ENCODE data around the gene UHRF2.
A peak's percentile ranks its signal among the peaks of the same experiment; 100 is the strongest.

UHRF2 gene

DNA sequence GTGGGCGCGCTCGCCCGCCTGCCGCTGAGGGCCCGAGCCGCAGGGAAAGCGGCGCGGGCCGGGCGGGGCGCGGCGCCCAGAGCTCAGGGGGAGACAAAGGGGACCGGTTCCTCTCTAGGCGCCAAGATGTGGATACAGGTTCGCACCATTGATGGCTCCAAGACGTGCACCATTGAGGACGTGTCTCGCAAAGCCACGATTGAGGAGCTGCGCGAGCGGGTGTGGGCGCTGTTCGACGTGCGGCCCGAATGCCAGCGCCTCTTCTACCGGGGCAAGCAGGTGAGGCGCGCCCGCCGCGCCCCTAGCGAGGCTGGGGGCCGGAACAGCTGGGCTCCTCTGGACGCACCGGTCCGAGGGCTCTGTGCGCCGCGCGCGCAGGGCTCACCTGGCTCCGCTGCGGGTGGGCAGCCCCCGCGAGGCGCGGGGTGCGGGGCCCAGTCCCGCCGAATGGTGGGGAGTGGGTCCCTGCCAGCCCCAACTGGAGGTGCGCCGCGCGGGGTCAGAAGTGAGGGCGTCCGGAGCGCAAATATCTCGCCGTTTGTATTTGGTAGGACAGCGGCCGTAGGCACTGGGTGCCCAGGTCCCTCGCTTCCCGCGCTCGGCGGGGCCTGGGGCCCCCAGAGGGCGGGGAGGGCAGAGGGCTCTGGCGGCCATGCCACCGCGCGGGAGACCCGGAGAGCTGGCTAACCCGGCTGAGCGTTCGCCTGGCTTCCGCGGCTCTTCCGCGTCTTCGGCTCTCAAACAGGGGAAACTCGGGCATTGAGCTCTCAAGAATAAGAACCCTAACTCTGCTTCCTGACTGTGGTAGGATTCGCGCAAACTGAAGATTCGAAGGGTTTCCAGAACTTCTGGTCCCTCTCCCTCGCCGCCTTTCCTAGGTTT is 607 bp downstream of the UHRF2 start:
- H3K27me3 Mint-ChIP-seq: no peaks in the 10 kb centered on the region
- peak overlapping the region; percentile 95 for H3K27ac Mint-ChIP-seq
- peak; percentile 26 for ATAC-seq
- H3K4me3 Mint-ChIP-seq: peak overlapping the region; percentile 80
- H3K36me3 Mint-ChIP-seq: no peaks in the 10 kb centered on the region
- H3K4me1 Mint-ChIP-seq: peaks cover 62% of the 10 kb centered on the region
- no peaks in the 10 kb centered on the region for H3K9me3 Mint-ChIP-seq

GRCh38 chr9:6414247-6414641 is 1.2 kb downstream of the UHRF2 start:
- no peak for ATAC-seq
- Mint-ChIP-seq H3K4me1 (peaks cover 67% of the 10 kb centered on the region), H3K9me3 (no peaks in the 10 kb centered on the region), H3K4me3 (peak overlapping the region; percentile 80), H3K27me3 (no peaks in the 10 kb centered on the region), H3K27ac (peak overlapping the region; percentile 95), H3K36me3 (no peaks in the 10 kb centered on the region)

GRCh38 chr9:6415266-6415665 is 2.3 kb downstream of the UHRF2 start:
- Mint-ChIP-seq H3K4me3 (no peak overlapping the region), H3K27me3 (no peaks in the 10 kb centered on the region), H3K36me3 (peaks cover 4% of the 10 kb centered on the region), H3K4me1 (peaks cover 63% of the 10 kb centered on the region), H3K9me3 (no peaks in the 10 kb centered on the region), H3K27ac (no peak overlapping the region)
- ATAC-seq: no peak

- H3K27ac Mint-ChIP-seq: peak overlapping the region; percentile 58
- peaks cover 7% of the 10 kb centered on the region for H3K36me3 Mint-ChIP-seq
- H3K9me3 Mint-ChIP-seq: no peaks in the 10 kb centered on the region
- peaks cover 68% of the 10 kb centered on the region for H3K4me1 Mint-ChIP-seq
- no peaks in the 10 kb centered on the region for H3K27me3 Mint-ChIP-seq
- no peak for ATAC-seq
- peak overlapping the region; percentile 67 for H3K4me3 Mint-ChIP-seq
These were observed 4.2 kb downstream of the UHRF2 start for GRCh38 chr9:6417186-6417585.

DNA sequence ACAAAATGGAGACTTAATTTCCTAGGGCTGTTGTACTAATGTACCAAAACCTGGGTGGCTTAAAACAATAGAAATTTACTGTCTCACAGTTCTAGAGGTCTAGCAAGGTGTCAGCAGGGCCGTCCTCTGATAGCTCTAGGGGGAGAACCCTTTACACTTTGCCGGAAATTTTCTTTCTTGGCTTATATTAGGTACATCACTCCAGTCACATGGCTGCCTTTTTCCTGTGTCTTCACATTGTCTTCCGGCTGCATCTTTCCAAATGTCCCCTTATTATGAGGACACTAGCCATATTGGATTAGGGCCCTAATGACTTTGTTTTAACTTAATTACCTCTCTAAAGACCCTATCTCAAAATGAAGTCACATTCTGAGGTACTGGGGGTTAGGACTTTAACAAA is 5.8 kb downstream of the UHRF2 start:
- Mint-ChIP-seq H3K4me3 (no peak overlapping the region), H3K27ac (peak overlapping the region; percentile 58), H3K9me3 (no peaks in the 10 kb centered on the region), H3K36me3 (peaks cover 13% of the 10 kb centered on the region), H3K4me1 (peaks cover 73% of the 10 kb centered on the region), H3K27me3 (no peaks in the 10 kb centered on the region)
- ATAC-seq: no peak

DNA sequence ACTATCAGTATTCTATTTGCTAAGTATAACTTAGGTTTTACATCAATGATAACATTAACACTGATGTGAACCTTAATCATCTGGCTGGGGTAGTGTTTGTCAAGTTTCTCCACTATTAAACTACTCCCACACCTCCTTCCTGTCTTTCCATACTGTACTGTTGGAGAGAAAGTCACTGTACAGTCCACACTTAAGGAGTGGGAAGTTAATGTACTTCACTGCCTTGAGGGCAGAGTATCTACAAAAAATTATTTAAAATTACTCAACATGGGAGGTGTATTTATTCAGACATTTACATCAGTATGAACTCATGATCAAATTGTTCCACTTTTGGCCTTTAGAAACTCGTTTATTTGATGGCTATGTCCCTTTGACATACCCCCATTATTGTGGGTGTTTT is 11.9 kb downstream of the UHRF2 start:
- Mint-ChIP-seq H3K9me3 (no peaks in the 10 kb centered on the region), H3K27ac (peak overlapping the region; percentile 18), H3K4me1 (peaks cover 66% of the 10 kb centered on the region)

DNA sequence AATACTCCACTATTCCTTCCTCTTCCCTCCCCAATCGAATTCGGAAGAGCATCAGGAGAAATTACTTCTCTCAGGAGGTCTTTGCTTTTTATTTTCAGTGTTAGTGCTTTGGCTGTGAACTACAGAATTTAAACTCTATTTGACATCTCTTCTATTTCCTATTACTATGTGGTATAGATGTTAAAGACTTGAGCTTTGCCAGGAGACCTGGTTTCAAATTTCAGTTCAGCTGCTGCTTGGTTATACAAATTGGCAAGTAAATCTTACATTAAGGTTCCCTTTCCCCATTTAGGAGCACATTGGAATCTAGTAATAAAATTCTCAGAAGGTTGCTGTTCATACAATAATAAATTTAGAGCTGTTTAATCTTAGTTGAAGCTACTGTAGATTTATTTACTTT is 13.1 kb downstream of the UHRF2 start:
- Mint-ChIP-seq H3K27ac (no peak overlapping the region), H3K9me3 (no peaks in the 10 kb centered on the region)

More for the DNA sequence above, 11.9 kb downstream of the UHRF2 start:
- ATAC-seq: no peak
- no peak overlapping the region for H3K4me3 Mint-ChIP-seq
- H3K27me3 Mint-ChIP-seq: no peaks in the 10 kb centered on the region
- peaks cover 35% of the 10 kb centered on the region for H3K36me3 Mint-ChIP-seq

GRCh38 chr9:6428940-6429889 is 16.2 kb downstream of the UHRF2 start:
- Mint-ChIP-seq H3K4me3 (no peak overlapping the region), H3K9me3 (no peaks in the 10 kb centered on the region), H3K27ac (peak overlapping the region; percentile 75), H3K36me3 (peaks cover 27% of the 10 kb centered on the region), H3K4me1 (peaks cover 75% of the 10 kb centered on the region), H3K27me3 (no peaks in the 10 kb centered on the region)
- peak; percentile 95 for ATAC-seq

More for the DNA sequence above, 13.1 kb downstream of the UHRF2 start:
- no peaks in the 10 kb centered on the region for H3K27me3 Mint-ChIP-seq
- no peak for ATAC-seq
- H3K4me3 Mint-ChIP-seq: no peak overlapping the region
- H3K4me1 Mint-ChIP-seq: peaks cover 65% of the 10 kb centered on the region
- H3K36me3 Mint-ChIP-seq: peaks cover 32% of the 10 kb centered on the region

DNA sequence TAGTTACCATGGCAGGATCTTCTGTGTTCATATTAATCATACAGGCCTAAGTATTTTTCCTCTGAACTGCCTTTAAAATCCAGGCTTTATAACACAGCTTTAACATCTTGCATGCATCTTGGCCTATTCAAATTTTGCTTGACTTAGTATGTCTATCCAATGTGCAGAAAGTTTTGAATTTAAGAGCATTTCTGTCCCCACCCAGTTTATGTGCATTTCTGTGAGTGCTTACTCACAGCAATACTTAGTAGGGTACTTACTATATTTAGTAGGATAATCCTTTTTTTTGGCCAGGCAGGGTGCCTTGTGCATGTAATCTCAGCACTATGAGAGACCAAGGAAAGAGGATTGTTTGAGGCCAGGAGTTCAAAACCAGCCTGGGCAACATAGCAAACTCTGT is 18.0 kb downstream of the UHRF2 start:
- no peak for ATAC-seq
- peak overlapping the region; percentile 71 for H3K27ac Mint-ChIP-seq
- peaks cover 26% of the 10 kb centered on the region for H3K36me3 Mint-ChIP-seq
- no peaks in the 10 kb centered on the region for H3K27me3 Mint-ChIP-seq
- H3K4me3 Mint-ChIP-seq: no peak overlapping the region
- peaks cover 71% of the 10 kb centered on the region for H3K4me1 Mint-ChIP-seq
- no peaks in the 10 kb centered on the region for H3K9me3 Mint-ChIP-seq

GRCh38 chr9:6433410-6433809 is 20.4 kb downstream of the UHRF2 start:
- no peaks in the 10 kb centered on the region for H3K27me3 Mint-ChIP-seq
- H3K4me1 Mint-ChIP-seq: peaks cover 74% of the 10 kb centered on the region
- peak; percentile 44 for ATAC-seq
- H3K36me3 Mint-ChIP-seq: peaks cover 30% of the 10 kb centered on the region
- peak overlapping the region; percentile 90 for H3K27ac Mint-ChIP-seq
- no peaks in the 10 kb centered on the region for H3K9me3 Mint-ChIP-seq
- no peak overlapping the region for H3K4me3 Mint-ChIP-seq

DNA sequence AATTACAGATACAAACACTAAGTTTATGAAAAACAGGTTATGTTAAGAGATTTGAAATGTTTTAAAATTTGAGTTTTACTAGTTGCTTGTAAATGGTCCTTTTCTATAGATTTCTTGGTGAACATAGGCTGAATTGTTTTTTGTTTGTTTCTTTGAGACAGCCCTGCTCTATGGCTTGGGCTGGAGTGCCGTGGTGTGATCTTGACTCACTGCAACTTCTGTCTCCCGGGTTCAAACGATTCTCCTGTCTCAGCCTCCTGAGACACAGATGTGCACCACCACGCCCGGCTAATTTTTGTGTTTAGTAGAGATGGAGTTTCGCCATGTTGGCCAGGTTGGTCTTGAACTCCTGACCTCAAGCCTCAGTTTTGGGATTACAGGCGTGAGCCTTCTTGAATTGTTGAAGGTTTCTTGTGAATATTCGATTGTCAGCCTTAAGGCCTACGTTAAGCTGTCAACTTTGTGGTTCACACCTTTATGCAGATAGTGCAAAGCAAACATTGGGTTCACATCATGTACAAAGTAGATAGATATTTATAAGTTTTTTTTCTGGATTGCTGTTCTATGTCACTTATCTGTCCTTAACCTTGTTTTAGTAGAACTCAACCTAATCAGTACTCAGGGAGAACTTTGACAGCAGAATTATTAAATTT is 26.2 kb downstream of the UHRF2 start:
- peaks cover 20% of the 10 kb centered on the region for H3K36me3 Mint-ChIP-seq
- H3K4me1 Mint-ChIP-seq: peaks cover 66% of the 10 kb centered on the region
- H3K4me3 Mint-ChIP-seq: no peak overlapping the region
- no peaks in the 10 kb centered on the region for H3K9me3 Mint-ChIP-seq
- H3K27ac Mint-ChIP-seq: no peak overlapping the region
- no peak for ATAC-seq
- H3K27me3 Mint-ChIP-seq: no peaks in the 10 kb centered on the region

- H3K36me3 Mint-ChIP-seq: peaks cover 14% of the 10 kb centered on the region
- H3K4me1 Mint-ChIP-seq: peaks cover 60% of the 10 kb centered on the region
These were observed 27.4 kb downstream of the UHRF2 start for GRCh38 chr9:6440405-6440804.

GRCh38 chr9:6441269-6441668 is 28.3 kb downstream of the UHRF2 start:
- H3K4me1 Mint-ChIP-seq: peaks cover 56% of the 10 kb centered on the region
- no peak overlapping the region for H3K4me3 Mint-ChIP-seq
- no peaks in the 10 kb centered on the region for H3K27me3 Mint-ChIP-seq
- H3K9me3 Mint-ChIP-seq: no peaks in the 10 kb centered on the region
- no peak overlapping the region for H3K27ac Mint-ChIP-seq
- H3K36me3 Mint-ChIP-seq: peaks cover 15% of the 10 kb centered on the region
- no peak for ATAC-seq

More at GRCh38 chr9:6440405-6440804, 27.4 kb downstream of the UHRF2 start:
- no peaks in the 10 kb centered on the region for H3K9me3 Mint-ChIP-seq
- no peak overlapping the region for H3K4me3 Mint-ChIP-seq
- H3K27ac Mint-ChIP-seq: no peak overlapping the region
- ATAC-seq: no peak
- no peaks in the 10 kb centered on the region for H3K27me3 Mint-ChIP-seq

DNA sequence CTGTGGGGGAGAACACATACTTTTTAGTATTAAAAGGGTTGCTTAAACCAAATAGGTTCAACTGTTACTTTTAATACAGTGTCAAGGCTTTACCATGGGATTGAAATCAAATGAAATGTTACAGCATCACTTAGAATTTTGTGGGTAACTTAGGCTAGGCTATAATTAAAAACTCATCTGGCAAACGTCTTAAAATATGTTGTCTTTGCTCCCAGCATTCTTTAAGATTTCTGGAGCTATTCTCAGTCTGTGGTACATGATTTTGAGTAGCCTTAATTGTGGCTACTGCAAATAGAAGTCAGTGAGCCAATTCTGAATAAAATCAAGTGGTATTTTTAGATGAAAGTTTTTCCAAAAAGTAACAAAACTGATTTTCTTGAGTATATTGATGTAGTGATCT is 30.7 kb downstream of the UHRF2 start:
- Mint-ChIP-seq H3K4me3 (no peak overlapping the region), H3K27ac (peak overlapping the region; percentile 54), H3K4me1 (peaks cover 61% of the 10 kb centered on the region), H3K9me3 (no peaks in the 10 kb centered on the region), H3K27me3 (no peaks in the 10 kb centered on the region), H3K36me3 (peaks cover 19% of the 10 kb centered on the region)
- ATAC-seq: no peak

- Mint-ChIP-seq H3K4me1 (peaks cover 63% of the 10 kb centered on the region), H3K36me3 (peaks cover 19% of the 10 kb centered on the region), H3K4me3 (no peak overlapping the region), H3K27ac (peak overlapping the region; percentile 54), H3K27me3 (no peaks in the 10 kb centered on the region), H3K9me3 (no peaks in the 10 kb centered on the region)
- ATAC-seq: no peak
These were observed 31.1 kb downstream of the UHRF2 start for GRCh38 chr9:6444128-6444527.
